GM23248 (cell line): ENCODE results near the gene CES4A. TPM values are rescaled to one million over a fixed set of nuclear protein-coding genes. Genes with fewer than 3 reads are reported as not detected.

ENCODE experiments used
- DNase-seq: peaks from one replicate; pipeline ENCODE4 v3.0.0-alpha.2; 2015
- H2AFZ ChIP-seq: fragments of 200-600 bp; sonication (generic); 2 replicates; pipeline ENCODE4 v1.6.1; 2016; ENCODE audit warnings: antibody characterized with exemption
- H3F3A ChIP-seq: fragments of 200-600 bp; sonication (generic); 2 replicates; pipeline ENCODE4 v1.6.1; 2016; ENCODE audit warnings: mild to moderate bottlenecking, antibody characterized with exemption, mixed run types; ENCODE audit not compliant: insufficient read depth
- H3K27ac ChIP-seq: fragments of 200-600 bp; sonication (generic); 2 replicates; pipeline ENCODE4 v1.5.1; 2016; ENCODE audit warnings: mild to moderate bottlenecking
- H3K27me3 ChIP-seq: fragments of 200-600 bp; sonication (generic); replicated peaks from 2 replicates; pipeline ENCODE4 v1.6.1; 2016; ENCODE audit warnings: mild to moderate bottlenecking; ENCODE audit not compliant: insufficient read depth
- H3K36me3 ChIP-seq: fragments of 200-600 bp; sonication (generic); 2 replicates; pipeline ENCODE4 v1.6.1; 2016; ENCODE audit warnings: low read depth, mild to moderate bottlenecking
- H3K4me1 ChIP-seq: fragments of 200-600 bp; sonication (generic); 2 replicates; pipeline ENCODE4 v1.6.1; 2016; ENCODE audit warnings: mild to moderate bottlenecking; ENCODE audit not compliant: insufficient read depth
- H3K4me2 ChIP-seq: fragments of 200-600 bp; sonication (generic); one replicate; pipeline ENCODE4 v1.6.1; 2016; ENCODE audit warnings: mild to moderate bottlenecking; ENCODE audit not compliant: unreplicated experiment
- H3K4me3 ChIP-seq: fragments of 200-600 bp; sonication (generic); 2 replicates; pipeline ENCODE4 v1.5.1; 2016; ENCODE audit warnings: mild to moderate bottlenecking
- H3K79me2 ChIP-seq: fragments of 200-600 bp; sonication (generic); 2 replicates; pipeline ENCODE4 v1.6.1; 2016; ENCODE audit warnings: mild to moderate bottlenecking; ENCODE audit not compliant: insufficient read depth
- H3K9ac ChIP-seq: fragments of 200-600 bp; sonication (generic); 2 replicates; pipeline ENCODE4 v1.6.1; 2016; ENCODE audit warnings: mild to moderate bottlenecking
- H3K9me2 ChIP-seq: fragments of 200-600 bp; sonication (generic); 2 replicates; pipeline ENCODE4 v1.6.1; 2016; ENCODE audit warnings: mixed run types, mild to moderate bottlenecking, moderate library complexity; ENCODE audit not compliant: insufficient read depth
- H3K9me3 ChIP-seq: fragments of 200-600 bp; sonication (generic); one replicate; pipeline ENCODE4 v1.6.1; 2017; ENCODE audit warnings: low read depth
- H4K20me1 ChIP-seq: fragments of 200-600 bp; sonication (generic); 2 replicates; pipeline ENCODE4 v1.6.0; 2016; ENCODE audit not compliant: insufficient read depth
- EZH2 ChIP-seq: fragments of 200-600 bp; sonication (generic); IDR thresholded peaks from 2 replicates; pipeline ENCODE4 v1.6.1; 2018; ENCODE audit warnings: antibody characterized with exemption, mild to moderate bottlenecking; ENCODE audit not compliant: insufficient read depth, poor library complexity, severe bottlenecking
- EZH2phosphoT487 ChIP-seq: fragments of 200-600 bp; sonication (generic); IDR thresholded peaks from 2 replicates; pipeline ENCODE4 v1.6.1; 2018; ENCODE audit warnings: antibody characterized with exemption, moderate library complexity, mild to moderate bottlenecking, low read depth; ENCODE audit not compliant: insufficient read depth
- WGBS, 2 experiments: methylation state at CpG; one replicate each; pipeline ENCODE4 v1.1.6; 2015 to 2017; ENCODE audit warnings: low lambda C conversion rate in 2 of 2, low coverage in 1 of 2; ENCODE audit errors: missing lambda C conversion rate in 2 of 2; 5-methylcytosine and 5-hydroxymethylcytosine counted together
- in situ Hi-C: fragments of 300-500 bp; cut with MboI; formaldehyde crosslinking; loops from 2 replicates; pipeline ENCODE4 v1.15.0; 2020
- polyA plus RNA-seq: library from polyadenylated mRNA; unstranded; fragments of >200 nt; fragmentation: Nextera tagmentation; extraction: Ambion mirVana; gene quantifications from 2 replicates; pipeline ENCODE4 v1.2.1, GENCODE V29; 2016
- total RNA-seq: library from RNA; depleted of rRNA; stranded (reverse); fragments of >200 nt; shearing (Covaris generic); gene quantifications from 2 replicates; pipeline ENCODE4 v1.2.3, GENCODE V29; 2014

The CES4A gene
- total and polyA plus RNA-seq, 2 experiments from 2014 or later, result 4.5 to 5.0 TPM

- Histone ChIP-seq H3K4me1 (peaks cover 34% of the 10 kb centered on the region), H3K4me3 (peak overlapping the region; percentile 82), H2AFZ (peak overlapping the region; percentile 72), H3K4me2 (peak overlapping the region; percentile 100), H3K9me2 (no peaks in the 10 kb centered on the region), H4K20me1 (no peaks in the 10 kb centered on the region; the same call in 1 of the 2 replicates), H3K9ac (peak overlapping the region; percentile 95), H3F3A (peaks cover 6% of the 10 kb centered on the region; the same call in 1 of the 2 replicates), H3K36me3 (no peaks in the 10 kb centered on the region), H3K9me3 (no peaks in the 10 kb centered on the region), H3K27ac (peak overlapping the region; percentile 91), H3K79me2 (peaks cover 47% of the 10 kb centered on the region), H3K27me3 (no peaks in the 10 kb centered on the region)
- TF ChIP-seq EZH2 (no peak), EZH2phosphoT487 (no peak)
- 1% methylated on average over 70 to 121 of the region's 123 CpGs for WGBS, 2 experiments
- in situ Hi-C loops, result no loop called here
- peak; percentile 89 for DNase-seq
These were observed 41.1 kb downstream of the CES4A start for GRCh38 chr16:67029254-67030096.

- 38% methylated on average over 18 of the region's 18 CpGs for WGBS, 2 experiments
- H4K20me1 ChIP-seq, result no peaks in the 10 kb centered on the region; the same call in 1 of the 2 replicates
- H3K36me3 ChIP-seq, result no peaks in the 10 kb centered on the region
These were observed 42.0 kb downstream of the CES4A start for GRCh38 chr16:67030221-67030962.

GRCh38 chr16:67034487-67034886, 46.1 kb downstream of the CES4A start:
- H3K9ac ChIP-seq, result no peak overlapping the region
- H3K79me2 ChIP-seq, result peaks cover 98% of the 10 kb centered on the region
- H3K36me3 ChIP-seq, result peaks cover 19% of the 10 kb centered on the region
- H3K4me1 ChIP-seq, result peaks cover 36% of the 10 kb centered on the region
- no peaks in the 10 kb centered on the region for H3K9me3 ChIP-seq
- H3K27me3 ChIP-seq, result no peaks in the 10 kb centered on the region
- H3K9me2 ChIP-seq, result no peaks in the 10 kb centered on the region
- TF ChIP-seq EZH2 (no peak), EZH2phosphoT487 (no peak)
- no peak overlapping the region for H3K4me3 ChIP-seq
- in situ Hi-C loops, result no loop called here
- peaks cover 6% of the 10 kb centered on the region; the same call in 1 of the 2 replicates for H4K20me1 ChIP-seq
- 33 to 45% methylated on average over 4 of the region's 4 CpGs for WGBS, 2 experiments
- H3K4me2 ChIP-seq, result peak overlapping the region; percentile 51
- DNase-seq, result peak; percentile 64
- H3F3A ChIP-seq, result peaks cover 6% of the 10 kb centered on the region; the same call in 1 of the 2 replicates
- H2AFZ ChIP-seq, result no peak overlapping the region; the same call in 1 of the 2 replicates
- H3K27ac ChIP-seq, result peak overlapping the region; percentile 15; the same call in 1 of the 2 replicates

More at GRCh38 chr16:67030221-67030962, 42.0 kb downstream of the CES4A start:
- H2AFZ ChIP-seq, result peak overlapping the region; percentile 72
- TF ChIP-seq EZH2 (no peak), EZH2phosphoT487 (no peak)
- in situ Hi-C loops, result no loop called here
- H3K4me3 ChIP-seq, result peak overlapping the region; percentile 82
- H3K4me2 ChIP-seq, result peak overlapping the region; percentile 100
- H3K9me3 ChIP-seq, result no peaks in the 10 kb centered on the region
- no peaks in the 10 kb centered on the region for H3K9me2 ChIP-seq
- peak overlapping the region; percentile 91 for H3K27ac ChIP-seq
- H3F3A ChIP-seq, result peaks cover 6% of the 10 kb centered on the region; the same call in 1 of the 2 replicates
- peaks cover 28% of the 10 kb centered on the region for H3K4me1 ChIP-seq
- no peaks in the 10 kb centered on the region for H3K27me3 ChIP-seq
- DNase-seq, result no peak
- H3K79me2 ChIP-seq, result peaks cover 57% of the 10 kb centered on the region
- peak overlapping the region; percentile 95 for H3K9ac ChIP-seq

GRCh38 chr16:67035364-67035763, 47.0 kb downstream of the CES4A start:
- Histone ChIP-seq H3K9ac (no peak overlapping the region), H2AFZ (no peak overlapping the region), H3K4me2 (no peak overlapping the region), H3K9me2 (no peaks in the 10 kb centered on the region), H3K4me3 (no peak overlapping the region), H3K79me2 (peaks cover 100% of the 10 kb centered on the region), H3F3A (peaks cover 1% of the 10 kb centered on the region; the same call in 1 of the 2 replicates), H3K4me1 (peaks cover 37% of the 10 kb centered on the region), H3K27ac (no peak overlapping the region), H3K9me3 (no peaks in the 10 kb centered on the region), H3K27me3 (no peaks in the 10 kb centered on the region), H3K36me3 (peaks cover 19% of the 10 kb centered on the region), H4K20me1 (peaks cover 6% of the 10 kb centered on the region; the same call in 1 of the 2 replicates)
- DNase-seq, result no peak
- TF ChIP-seq EZH2phosphoT487 (no peak), EZH2 (no peak)
- 100% methylated on average over 1 of the region's 1 CpG for WGBS, 2 experiments
- in situ Hi-C loops, result no loop called here
